ENCODE results near the gene TREM1.
A peak's percentile ranks its signal among the peaks of the same experiment; 100 is the strongest.
"Not testable (repeated sequence)": the region's sequence is repeated elsewhere in the genome, so short reads cannot be mapped to it uniquely, and the experiment has no call there.

Gene TREM1

GRCh38 chr6:41286544-41287346 is at the start of gene TREM1:
Gene TREM1 (minus strand): TSS chr6:41286682. CDS start chr6:41286655, 27 bp downstream.
- DNase-seq, result no peak

DNA sequence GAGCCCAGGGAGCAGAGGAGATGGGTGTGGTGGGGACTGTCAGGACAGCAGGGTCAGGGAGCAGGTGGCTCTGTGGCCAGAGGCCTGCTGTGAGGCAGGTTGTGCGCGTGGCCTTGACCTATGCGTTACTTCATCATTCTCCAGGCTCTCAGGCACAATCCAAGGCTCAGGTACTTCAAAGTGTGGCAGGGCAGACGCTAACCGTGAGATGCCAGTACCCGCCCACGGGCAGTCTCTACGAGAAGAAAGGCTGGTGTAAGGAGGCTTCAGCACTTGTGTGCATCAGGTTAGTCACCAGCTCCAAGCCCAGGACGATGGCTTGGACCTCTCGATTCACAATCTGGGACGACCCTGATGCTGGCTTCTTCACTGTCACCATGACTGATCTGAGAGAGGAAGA is 49.5 kb upstream of the TREM1 start:
- DNase-seq, result no peak

DNA sequence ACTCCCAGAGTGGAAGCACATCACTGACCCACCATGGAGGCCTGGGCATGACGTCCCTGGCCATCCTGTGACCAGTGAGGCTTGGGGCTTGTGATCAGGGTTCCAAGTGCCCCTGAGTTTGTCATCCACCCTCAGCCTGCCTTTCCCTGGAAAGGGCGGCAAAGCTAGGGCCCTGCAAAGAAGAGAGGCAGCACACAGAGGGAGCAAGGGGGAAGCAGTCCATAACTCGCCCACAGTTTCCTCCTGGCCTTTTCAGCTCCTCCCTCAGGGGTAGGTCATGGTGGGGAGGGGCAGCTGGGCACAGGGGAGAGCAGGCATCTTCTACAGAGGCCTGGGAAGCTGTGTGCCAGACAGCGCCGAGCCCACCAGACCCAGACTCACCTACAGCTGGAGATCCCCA is 48.8 kb upstream of the TREM1 start, which contains the start of gene NCR2:
Gene NCR2, plus strand, starts transcription at position 313 of the 400 bp plus-strand sequence. CDS start 269 bp downstream, outside the sequence.
- no peak for DNase-seq

DNA sequence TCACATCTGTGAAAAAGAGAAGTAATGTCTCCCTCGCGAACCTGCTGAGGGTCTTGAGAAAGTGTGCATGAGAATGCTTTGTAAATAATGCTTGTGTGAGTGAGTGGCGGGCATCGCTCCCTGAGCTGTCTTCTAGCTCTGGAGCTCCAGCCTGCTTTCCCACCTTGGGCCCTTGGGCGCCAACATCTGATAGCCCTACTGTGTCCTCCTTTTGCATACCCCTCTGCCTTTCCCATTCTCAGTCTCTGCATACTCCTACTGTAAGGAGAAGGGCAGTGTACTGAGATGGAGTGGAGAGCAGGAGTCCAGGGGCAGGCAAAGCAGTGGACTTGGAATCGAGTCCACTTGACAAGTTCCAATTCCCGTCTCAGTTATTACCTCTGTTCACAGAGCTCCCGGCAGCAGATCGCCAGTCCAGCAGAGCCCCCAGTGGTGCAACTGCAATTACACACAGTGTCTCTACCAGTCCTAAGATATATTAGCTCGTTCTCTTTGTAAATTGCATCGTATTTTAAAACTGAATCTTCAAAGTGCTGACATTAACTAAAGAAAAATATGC is 48.1 kb upstream of the TREM1 start:
- no peak for DNase-seq

DNA sequence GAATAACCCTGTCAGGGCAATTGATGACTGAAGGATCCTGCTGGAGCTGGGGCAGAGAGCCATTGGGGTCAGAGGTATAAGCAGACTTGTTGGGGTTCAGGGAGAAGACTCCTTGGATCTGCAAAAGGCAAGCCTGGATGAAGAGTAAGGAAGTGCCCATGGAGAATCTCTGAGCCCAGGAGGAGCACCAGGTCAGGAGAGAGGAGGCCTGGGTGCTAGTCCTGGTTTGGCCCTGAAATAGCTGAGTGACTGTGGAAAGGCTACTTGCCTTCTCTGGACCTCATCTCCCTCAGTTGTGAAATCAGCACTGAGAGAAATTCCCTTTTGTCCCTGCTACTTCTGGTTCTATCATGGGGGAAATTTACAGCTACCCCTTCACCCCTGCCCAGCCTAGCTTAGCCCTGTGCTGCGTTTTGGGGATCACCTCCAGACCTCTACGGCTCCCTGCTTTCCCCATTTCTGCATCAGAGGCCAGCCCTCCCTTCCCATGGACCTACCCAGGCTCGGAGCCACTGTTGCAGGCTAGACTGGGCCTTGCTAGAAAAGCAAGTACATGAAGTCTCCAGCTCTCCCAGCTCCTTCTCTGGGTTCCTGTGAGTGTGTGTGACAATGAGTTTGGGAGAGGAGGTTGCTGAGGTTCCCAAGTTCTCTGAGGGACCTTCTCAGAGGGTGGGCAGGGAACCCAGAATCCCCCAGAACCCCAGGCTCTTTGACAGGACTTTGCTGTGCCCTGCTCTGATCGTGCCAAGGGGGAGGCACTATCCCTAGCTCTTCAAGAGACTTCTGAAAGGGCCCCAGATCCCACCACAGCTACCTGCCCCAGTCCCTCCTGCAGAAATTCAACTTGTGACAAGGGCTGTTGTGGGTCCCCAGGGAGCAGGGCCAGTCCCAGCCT is 46.6 kb upstream of the TREM1 start:
- DNase-seq, result no peak

- no peak for DNase-seq
Observed at GRCh38 chr6:41332241-41332640, 45.8 kb upstream of the TREM1 start.

- no peak for DNase-seq
Observed at GRCh38 chr6:41331401-41332150, 45.1 kb upstream of the TREM1 start.

- DNase-seq, result no peak
Observed at GRCh38 chr6:41327177-41327576, 40.7 kb upstream of the TREM1 start.

- DNase-seq, result no peak
Observed at GRCh38 chr6:41326092-41326491, 39.6 kb upstream of the TREM1 start.

DNA sequence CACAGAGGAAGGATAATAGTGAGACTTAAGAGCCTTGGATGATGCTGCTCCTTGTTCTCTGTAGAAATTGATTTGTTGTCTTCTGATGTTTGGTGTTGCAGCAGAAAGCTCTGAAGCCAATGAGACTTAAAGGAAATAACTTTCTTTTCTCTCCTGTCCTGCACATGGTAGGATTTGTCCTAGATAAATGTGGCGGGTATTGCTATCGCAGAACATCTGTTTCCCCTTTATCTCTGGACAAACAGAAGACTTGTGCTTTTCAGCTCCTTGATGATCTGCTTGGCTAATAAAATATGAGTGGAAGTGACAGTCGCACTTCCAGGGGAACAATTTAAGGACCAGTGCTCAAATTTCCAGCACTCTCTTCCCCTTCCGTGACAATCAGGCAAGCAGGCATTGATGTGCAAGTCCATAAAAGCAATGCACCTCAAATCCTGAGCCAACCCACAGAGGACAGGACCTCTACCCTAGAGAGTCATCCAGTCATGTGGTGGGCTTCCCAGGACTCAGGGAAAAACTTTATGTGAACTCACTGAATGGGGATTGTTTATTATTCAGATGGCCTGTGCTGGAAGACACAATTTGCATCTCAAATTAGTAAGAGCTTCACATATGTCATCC is 39.1 kb upstream of the TREM1 start:
- no peak for DNase-seq

GRCh38 chr6:41321183-41321582 is 34.7 kb upstream of the TREM1 start:
- no peak for DNase-seq

- peak; percentile 63 for DNase-seq
Observed at GRCh38 chr6:41318654-41319565, 32.4 kb upstream of the TREM1 start.

DNA sequence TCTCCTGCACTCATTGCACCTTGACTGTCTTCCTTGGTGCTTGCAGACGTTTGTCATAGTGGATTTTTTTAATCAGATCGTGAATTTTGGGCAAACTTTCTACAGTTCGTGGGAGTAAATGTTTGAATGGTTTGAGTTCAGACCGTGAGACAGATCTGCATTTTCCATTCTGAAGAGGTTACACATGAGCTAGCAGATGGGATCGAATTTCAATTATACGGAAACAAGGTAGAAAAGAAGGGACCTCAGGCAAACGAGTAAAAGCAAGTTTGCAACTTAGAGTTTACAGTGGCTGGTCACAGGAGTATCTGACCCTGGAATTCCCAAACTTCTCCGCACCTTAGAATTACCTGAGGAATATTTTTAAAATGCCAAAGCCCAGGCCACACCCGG is 31.8 kb upstream of the TREM1 start:
- no peak for DNase-seq

GRCh38 chr6:41315943-41316620 is 29.6 kb upstream of the TREM1 start:
- no peak for DNase-seq

DNA sequence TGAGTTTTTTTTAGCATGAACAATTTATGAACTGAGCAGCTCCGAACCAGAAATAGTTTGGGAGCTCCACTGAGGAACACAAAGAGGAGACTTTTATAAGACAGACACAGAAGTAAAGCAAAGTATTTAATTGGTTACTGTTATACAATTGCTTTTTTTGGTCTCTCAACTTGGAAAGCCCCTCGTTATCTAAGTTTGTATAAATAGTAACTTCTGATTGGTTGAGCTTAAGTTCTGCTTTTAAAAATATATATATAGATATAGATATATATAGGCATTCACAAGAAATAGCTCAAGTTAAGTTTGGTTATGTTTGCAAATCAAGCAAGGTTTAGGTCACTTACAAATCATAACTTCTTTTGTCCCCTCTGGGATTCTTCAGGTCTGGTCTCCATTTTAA is 28.7 kb upstream of the TREM1 start:
- DNase-seq, result no peak

DNA sequence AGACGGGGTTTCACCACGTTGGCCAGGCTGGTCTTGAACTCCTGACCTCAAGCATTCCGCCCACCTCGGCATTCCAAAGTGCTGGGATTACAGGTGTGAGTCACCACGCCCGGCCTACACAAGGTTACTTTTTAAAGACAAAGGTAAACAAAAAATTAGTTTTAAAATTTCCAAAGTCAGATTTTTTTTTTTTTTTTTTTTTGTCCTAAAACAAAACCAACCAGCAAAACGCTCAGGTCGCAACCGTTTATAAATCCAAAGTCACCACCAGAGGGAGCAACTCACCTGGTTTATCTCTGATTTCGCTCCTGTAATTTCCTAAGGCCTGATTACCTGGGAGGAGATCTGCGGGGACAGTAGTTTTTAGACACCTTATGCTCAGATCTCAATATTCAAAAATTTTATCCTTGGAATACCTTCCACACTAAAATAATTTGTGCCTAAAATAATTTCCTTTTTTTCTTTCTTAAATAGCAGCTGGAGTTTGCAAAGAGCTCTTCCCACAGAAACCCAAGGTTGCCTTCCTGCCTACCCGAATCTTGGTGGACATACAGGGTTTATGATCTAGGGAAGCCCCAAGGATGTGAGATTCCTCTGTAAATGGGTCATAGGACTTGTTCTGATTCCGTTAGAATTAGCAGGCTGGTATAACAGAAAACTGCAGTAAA is 19.8 kb upstream of the TREM1 start:
- peak; percentile 64 for DNase-seq

- DNase-seq, result no peak
Observed at GRCh38 chr6:41302638-41303037, 16.2 kb upstream of the TREM1 start.

GRCh38 chr6:41298785-41299502 is 12.5 kb upstream of the TREM1 start:
- DNase-seq, result no peak

- not testable (repeated sequence) for DNase-seq
Observed at GRCh38 chr6:41297248-41297647, 10.8 kb upstream of the TREM1 start.
